ENCODE data around the gene NPTX2.

GRCh38 chr7:98613601-98614425 is 3.3 kb upstream of the NPTX2 start:
- no peak for TF ChIP-seq CTCF (conservative IDR thresholded peaks at IDR 0.05; ENCODE audit: low read length)
- no peak for TF ChIP-seq EZH2phosphoT487 (IDR thresholded peaks at IDR 0.05; ENCODE audit: borderline replicate concordance, low read depth, low read length)

All from OCI-LY7 (cell line).